PC-9 (cell line): Measurements from ENCODE around the gene IQGAP1.

Experiments used
- EZH2 ChIP-seq: fragments of 200-600 bp; sonication (generic); IDR thresholded peaks from 2 replicates; pipeline ENCODE4 v1.8.0; 2017; ENCODE audit warnings: antibody characterized with exemption, low read depth
- TF ChIP-seq, protein P1 (sequence below): fragments of 200-600 bp; sonication (generic); conservative IDR thresholded peaks from 2 replicates; pipeline ENCODE4 v1.6.1; 2017; ENCODE audit warnings: mixed run types, antibody characterized with exemption, mild to moderate bottlenecking, moderate library complexity

DNA sequence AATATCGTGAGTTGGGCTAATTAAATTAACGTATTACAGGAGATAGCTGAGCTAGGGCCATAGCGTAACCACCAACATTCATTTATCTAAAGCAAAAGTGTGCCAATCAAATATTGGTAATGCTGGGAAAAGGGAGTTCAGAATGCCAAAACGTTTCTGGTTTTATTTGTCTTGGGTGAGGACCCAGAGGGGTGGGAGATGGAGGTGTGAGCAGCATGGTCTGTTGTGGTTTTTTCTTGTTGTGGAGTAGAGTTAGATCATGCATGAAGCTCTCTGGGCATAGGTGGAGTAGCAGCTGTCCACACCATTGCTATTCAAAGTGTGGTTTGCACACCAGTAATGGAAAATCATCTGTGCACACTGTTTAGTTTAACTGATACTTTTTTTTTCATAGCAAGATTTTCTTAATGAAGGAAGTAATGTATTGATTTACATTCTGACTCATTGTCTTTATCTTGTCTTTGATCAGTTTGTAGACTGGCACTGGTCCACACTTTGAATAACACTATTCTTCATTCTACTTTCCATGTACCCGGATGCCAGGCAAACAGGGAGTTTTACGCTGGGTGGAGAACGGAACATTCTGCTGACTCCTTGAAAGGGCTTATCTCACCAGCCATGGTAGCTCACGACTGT is 90.9 kb downstream of the IQGAP1 start:
- TF ChIP-seq, protein P1, sequence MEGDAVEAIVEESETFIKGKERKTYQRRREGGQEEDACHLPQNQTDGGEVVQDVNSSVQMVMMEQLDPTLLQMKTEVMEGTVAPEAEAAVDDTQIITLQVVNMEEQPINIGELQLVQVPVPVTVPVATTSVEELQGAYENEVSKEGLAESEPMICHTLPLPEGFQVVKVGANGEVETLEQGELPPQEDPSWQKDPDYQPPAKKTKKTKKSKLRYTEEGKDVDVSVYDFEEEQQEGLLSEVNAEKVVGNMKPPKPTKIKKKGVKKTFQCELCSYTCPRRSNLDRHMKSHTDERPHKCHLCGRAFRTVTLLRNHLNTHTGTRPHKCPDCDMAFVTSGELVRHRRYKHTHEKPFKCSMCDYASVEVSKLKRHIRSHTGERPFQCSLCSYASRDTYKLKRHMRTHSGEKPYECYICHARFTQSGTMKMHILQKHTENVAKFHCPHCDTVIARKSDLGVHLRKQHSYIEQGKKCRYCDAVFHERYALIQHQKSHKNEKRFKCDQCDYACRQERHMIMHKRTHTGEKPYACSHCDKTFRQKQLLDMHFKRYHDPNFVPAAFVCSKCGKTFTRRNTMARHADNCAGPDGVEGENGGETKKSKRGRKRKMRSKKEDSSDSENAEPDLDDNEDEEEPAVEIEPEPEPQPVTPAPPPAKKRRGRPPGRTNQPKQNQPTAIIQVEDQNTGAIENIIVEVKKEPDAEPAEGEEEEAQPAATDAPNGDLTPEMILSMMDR: no peak
- no peak for TF ChIP-seq EZH2
